Suprapubic skin (tissue), 4 donors: ENCODE results near the gene PLCB1.

Experiments
- CTCF ChIP-seq, 2 donors: fragments of 200-600 bp in 1 of 2; fragments of 450-650 bp in 1 of 2; sonication (generic) in 1 of 2; IDR thresholded peaks; one replicate each; pipeline ENCODE4 v1.5.1; 2016 to 2019; ENCODE audit warnings: antibody characterized with exemption in 2 of 2, mild to moderate bottlenecking in 1 of 2, moderate library complexity in 1 of 2
- EP300 ChIP-seq: sonication (generic); formaldehyde crosslinking; IDR thresholded peaks from one replicate; pipeline ENCODE4 v1.6.1; 2017; ENCODE audit warnings: antibody characterized with exemption
- POLR2A ChIP-seq, 2 donors: fragments of 450-650 bp; IDR thresholded peaks; one replicate each; pipeline ENCODE4 v1.6.1; 2017; ENCODE audit warnings: antibody characterized with exemption in 2 of 2, mild to moderate bottlenecking in 2 of 2, moderate library complexity in 2 of 2
- POLR2AphosphoS5 ChIP-seq, 3 donors: sonication (generic); formaldehyde crosslinking; IDR thresholded peaks; one replicate each; pipeline ENCODE4 v1.6.1; 2017; ENCODE audit warnings: antibody characterized with exemption in 3 of 3

DNA sequence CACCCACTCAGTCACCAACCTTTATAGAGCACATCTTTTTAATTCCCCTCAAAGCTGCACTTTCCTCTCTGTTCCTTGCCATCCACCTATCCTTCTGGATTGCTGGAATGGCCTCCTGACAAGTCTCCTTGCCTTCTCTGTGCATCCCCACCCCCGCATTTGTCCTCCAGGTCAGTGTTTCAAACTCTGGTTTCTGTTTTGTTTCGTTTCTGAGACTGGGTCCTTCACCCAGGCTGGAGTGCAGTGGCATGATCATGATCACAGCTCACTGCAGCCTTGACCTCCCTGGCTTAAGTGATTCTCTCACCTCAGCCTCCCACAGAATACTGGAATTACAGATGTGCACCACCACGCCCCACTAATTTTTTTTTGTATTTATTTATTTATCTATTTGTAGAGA, 96.2 kb downstream of the PLCB1 start:
- TF ChIP-seq CTCF (IDR thresholded peaks at IDR 0.05) (no peak), POLR2A (IDR thresholded peaks at IDR 0.05) (no peak), EP300 (no peak), POLR2AphosphoS5 (IDR thresholded peaks at IDR 0.05) (no peak)
